GM12874 (cell line): Measurements from ENCODE around the gene H1-8.
A peak's percentile ranks its signal among the peaks of the same experiment; 100 is the strongest.

Source experiments
- CTCF ChIP-seq: IDR thresholded peaks from 2 replicates; pipeline ENCODE4 v1.5.1; 2011; ENCODE audit warnings: low read depth, mild to moderate bottlenecking, control low read depth, low read length, moderate library complexity; ENCODE audit not compliant: insufficient read depth

H1-8 gene

GRCh38 chr3:129590215-129590614 lies 47.2 kb downstream of the H1-8 start:
- TF ChIP-seq CTCF = no peak

- no peak for TF ChIP-seq CTCF
Observed at GRCh38 chr3:129591932-129592331, 49.0 kb downstream of the H1-8 start.

GRCh38 chr3:129592381-129593131 lies 49.6 kb downstream of the H1-8 start:
- TF ChIP-seq CTCF = no peak

GRCh38 chr3:129593230-129593594 lies 50.2 kb downstream of the H1-8 start:
- TF ChIP-seq CTCF = 0 out of 2 replicates have a peak, but pooled peaks have one; percentile 8

- TF ChIP-seq CTCF = no peak
Observed at GRCh38 chr3:129593595-129594339, 50.8 kb downstream of the H1-8 start.

GRCh38 chr3:129594409-129594808 lies 51.4 kb downstream of the H1-8 start:
- TF ChIP-seq CTCF = no peak

- TF ChIP-seq CTCF = no peak
Observed at GRCh38 chr3:129594907-129595390, 52.0 kb downstream of the H1-8 start.
